NCI-H1417 (cell line): ENCODE results near the gene ARID4A.
"Not testable (repeated sequence)": the region's sequence is repeated elsewhere in the genome, so short reads cannot be mapped to it uniquely, and the experiment has no call there.

Experiments used
- DNase-seq, 3 experiments: peaks; one replicate each; lab custom pipeline; 2025; lab: John Stamatoyannopoulos, UW

ARID4A gene

DNA sequence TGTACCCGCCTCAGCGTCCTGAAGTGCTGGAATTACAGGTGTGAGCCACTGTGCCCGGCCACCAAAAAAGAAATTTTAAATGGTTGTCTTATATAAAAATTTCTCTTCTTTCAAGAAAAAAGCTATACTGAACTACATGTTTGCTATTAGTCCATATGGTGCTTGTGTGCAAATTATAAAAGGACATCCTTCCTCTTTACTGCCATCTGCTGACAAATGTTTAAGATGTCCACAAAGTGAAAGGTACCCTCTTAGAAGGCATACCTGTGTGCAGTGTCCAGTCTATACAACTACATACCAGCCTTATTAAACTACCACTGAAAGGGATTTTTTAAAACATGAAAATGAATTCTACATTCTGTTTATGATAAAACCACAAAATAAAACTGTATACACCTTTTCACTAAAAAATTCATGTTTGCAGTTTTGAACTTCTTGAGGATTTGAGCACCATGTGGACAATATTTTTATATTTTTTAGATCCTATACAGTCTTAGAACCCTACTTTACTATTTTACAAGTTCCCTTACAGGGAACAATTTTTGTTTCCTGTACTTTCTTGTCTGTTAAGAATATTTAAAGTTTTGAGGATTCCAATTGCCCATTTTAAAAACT is 64.5 kb downstream of the ARID4A start:
- peak; percentile 22 to 79 (median 24) for DNase-seq

DNA sequence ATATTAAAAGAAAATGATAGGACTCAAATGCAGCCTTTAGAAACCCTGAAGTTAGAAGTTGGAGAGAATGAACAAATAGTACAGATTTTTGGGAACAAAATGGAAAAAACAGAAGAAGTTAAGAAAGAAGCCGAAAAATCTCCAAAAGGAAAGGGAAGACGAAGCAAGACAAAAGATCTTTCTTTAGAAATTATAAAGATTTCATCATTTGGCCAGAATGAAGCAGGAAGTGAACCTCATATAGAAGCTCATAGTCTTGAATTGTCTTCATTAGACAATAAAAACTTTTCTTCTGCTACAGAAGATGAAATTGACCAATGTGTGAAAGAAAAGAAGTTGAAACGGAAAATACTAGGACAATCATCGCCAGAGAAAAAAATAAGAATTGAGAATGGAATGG is 66.0 kb downstream of the ARID4A start:
- DNase-seq = no peak

DNA sequence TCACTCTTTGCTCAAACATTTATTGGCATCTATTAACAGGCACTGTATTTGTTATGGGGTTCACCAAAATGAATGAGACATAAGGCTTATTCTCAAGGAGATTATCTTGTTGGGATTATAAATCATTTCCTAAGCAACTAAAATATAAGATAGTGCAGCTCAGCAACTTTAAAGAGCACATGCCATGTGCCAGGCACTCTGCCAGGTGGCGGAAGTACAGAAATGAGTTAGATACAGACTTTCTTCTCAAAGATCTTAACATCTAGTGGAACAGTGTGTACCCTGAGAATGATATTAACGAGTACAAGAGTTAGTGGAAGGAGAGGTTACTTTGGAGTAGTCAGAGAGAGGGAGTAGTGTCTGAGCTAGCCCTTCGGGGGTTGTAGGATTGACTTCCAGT is 68.9 kb downstream of the ARID4A start:
- DNase-seq = no peak

DNA sequence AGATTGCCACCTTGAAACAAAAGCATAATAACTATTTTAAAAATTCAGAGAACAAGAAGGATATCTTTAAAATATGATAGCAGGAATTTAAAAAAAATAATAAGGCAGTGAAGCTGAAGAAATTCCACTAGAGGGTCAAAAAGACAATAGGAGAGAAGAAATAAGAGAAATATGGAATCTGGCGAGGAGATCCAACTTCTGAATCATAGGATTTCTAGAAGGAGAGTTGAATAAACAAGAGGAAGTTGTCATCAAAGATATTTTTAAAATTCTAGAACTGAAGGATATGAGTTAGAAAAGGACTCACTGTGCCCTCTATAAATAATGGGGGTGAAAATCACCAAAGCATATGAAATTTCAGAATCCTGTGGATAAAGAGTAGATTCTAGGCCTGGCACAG is 70.6 kb downstream of the ARID4A start:
- DNase-seq = no peak

DNA sequence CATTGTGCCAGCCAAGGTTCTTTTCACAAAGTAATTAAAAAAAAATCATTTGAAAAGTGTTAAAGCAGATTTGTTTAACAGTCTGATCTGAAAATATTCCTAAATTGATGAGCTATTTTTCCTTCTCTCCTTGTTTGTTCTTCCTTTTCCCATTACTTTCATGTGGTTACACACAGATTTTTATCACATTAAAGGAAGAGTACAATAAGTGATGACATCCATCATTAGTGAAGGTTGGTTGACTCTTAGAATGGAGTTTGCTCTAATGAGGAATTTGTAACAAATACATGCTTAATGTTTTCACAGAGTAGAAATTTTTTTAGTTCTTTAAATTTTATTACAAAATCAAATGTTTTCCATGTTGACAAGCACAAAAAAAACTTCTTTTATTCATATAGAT is 78.4 kb downstream of the ARID4A start:
- DNase-seq = no peak

DNA sequence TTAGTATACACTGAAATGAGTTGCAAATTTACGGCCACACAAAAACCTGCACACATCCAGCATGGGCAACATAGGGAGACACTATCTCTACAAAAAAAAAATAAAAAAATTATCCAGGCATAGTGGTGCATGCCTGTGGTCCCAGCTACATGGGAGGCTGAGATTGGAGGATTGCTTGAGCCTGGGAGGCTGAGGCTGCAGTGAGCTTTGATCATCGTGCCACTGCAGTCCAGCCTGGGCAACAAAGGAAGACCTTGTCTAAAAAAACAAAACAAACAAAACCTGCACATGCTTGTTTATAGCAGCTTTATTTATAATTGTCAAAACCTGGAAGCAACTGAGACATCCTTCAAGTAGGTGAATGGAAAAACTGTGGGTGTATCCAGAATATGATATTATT is 92.5 kb downstream of the ARID4A start:
- no peak for DNase-seq

DNA sequence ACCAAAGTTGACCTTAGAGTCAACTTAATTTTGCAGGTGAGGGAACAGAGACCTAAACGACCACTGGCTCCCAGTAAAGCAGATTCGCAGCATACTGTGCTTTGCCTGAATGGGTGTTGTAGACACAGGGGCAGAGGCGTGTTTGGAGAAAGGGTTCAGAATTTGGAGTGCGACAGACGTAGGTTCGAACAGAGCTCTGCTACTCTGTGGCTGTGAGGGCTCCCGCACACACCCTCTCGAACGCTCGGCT is 97.1 kb downstream of the ARID4A start:
- DNase-seq = no peak

DNA sequence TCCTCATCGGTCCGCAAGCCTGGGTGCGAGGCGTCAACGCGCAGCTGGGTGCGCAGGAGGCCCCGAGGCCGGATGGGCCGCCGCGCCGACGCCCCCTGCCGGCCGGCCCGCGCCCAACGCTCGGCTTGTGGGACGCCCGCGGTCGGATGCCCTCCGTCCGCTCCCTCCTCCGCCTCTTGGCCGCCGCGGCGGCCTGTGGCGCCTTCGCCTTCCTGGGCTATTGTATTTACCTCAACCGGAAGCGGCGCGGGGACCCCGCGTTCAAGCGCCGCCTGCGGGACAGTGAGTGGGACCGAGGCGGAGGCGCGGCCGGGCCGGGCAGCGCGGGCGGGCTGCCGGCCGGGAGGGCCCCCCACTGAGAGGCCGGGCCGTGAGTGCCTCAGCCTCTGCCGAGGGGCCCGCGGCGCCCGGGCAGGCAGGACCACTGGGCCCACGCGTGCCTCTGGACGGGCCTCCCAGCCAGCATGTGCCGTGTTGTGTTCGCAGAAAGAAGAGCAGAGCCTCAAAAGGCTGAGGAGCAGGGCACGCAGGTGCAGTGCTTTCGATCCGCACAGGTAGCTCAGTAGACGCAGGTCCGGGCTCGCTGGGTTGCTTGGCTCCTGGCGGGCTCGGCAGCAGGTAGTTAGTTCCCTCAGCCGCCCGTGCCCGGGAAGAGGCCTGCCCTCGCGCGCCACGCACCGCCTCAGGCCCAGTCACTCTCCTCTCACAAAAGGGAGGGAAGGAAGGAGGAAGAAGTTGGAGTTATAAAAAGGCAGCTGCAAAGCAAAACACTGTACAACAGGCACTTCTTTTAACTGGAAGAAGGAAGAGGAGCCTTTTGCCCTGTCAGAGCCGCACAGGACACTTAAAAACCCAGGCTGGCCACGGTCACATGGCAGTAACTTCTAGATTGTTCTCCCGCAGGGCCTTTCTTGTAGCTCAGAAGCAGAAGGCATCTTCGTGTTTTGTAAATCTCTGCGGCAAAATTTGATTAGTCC is 97.7 kb downstream of the ARID4A start, which contains the start of gene TOMM20L:
TOMM20L (plus strand) TSS at position 119 of the 977 bp plus-strand sequence; CDS start at position 147, 28 bp downstream.
- DNase-seq = peak; percentile 75 to 91 (median 87)

DNA sequence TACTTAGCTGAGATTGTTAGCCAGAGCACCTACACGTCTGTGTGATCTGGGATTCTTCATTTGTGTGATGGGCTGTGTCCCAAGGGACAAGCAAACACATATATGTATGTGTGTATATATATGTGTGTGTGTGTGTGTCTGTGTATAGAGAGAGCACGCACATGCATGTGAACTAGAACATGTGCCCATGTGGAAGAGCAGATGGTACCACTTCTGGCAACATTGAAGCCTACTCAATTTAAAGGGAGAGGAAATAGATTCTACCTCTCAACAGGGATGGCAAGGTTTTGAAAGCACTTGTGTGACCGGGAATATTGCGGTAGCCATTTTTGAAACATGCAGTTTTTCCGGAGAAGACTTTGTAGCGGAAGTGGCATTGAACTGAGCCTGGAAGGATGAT is 98.8 kb downstream of the ARID4A start:
- no peak for DNase-seq

DNA sequence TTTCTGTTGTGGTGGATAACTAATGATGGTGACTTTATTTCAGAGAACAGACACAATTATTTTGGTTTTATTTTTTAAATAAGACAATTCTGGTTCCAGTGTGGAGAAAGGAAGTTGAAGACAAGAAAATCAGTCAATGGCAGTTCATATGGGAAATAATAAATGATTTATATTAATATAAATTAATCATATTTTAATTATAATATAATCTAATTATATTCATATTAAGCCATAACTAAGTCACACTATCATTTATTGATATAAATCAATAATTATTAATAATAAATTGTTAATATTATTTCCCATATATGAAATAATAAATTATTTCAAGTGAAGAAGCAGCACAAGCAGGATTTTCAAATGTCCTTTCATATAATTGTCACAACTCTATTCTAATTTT is 100.1 kb downstream of the ARID4A start:
- no peak for DNase-seq

DNA sequence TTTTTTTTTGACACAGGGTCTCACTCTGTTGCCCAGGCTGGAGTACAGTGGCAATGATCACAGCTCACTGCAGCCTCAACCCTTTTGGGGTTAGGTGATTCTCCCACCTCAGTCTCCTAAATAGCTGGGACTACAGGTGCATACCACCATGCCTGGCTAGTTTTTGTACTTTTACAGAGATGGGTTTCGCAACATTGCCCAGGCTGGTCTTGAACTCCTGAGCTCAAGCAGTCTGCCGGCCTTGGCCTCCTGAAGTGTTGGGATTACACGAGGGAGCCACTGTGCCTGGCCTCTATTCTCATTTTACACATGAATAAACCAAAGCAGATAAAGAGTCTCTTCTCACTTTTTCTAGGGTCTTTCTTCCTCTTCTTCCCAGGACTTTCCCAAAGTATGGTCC is 100.5 kb downstream of the ARID4A start:
- no peak for DNase-seq

DNA sequence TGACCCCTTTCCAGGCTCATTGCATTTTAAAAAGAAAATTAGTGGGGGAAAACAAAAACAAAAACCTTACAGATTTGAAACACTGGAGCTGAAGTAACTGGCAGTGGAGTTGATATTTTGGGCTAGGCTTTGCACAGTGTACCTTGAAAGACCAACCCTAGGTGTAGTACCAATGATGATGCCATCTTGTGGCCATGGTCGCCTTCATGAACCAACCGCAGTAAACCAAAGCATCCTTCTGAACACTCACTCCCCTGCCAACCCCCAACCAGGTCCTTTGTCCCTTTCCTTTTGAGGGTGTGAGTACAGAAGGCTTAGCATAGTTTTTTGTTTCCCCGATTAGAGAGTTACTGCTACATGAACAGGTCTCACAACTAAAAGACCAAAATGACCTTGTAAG is 103.2 kb downstream of the ARID4A start:
- DNase-seq = peak in 1 of 3 experiments; percentile 23

DNA sequence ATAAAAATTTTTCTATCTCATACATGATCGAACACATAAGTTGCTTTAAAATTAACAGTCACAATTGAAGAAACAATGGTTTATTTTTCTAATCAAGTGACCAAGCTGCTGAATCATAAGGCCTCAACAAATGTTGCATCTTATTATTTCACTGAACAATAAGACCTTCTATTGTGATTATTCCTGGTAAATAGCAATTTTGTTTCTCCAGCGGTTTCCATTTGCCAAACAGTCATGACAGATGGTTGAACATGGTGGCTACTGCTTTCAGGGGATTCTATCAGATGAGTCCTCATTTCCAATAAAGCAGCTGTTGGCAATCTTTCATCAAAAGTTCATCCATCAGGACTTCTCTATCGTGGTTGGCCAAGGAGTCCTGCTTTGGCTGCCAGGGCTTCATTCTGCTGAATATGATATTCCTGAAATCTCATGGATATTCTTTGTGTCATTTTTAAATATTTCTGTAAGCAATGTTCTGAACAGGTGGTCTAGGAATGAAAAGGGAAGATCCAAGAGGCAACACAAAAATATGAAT is 110.4 kb downstream of the ARID4A start:
- DNase-seq = no peak

DNA sequence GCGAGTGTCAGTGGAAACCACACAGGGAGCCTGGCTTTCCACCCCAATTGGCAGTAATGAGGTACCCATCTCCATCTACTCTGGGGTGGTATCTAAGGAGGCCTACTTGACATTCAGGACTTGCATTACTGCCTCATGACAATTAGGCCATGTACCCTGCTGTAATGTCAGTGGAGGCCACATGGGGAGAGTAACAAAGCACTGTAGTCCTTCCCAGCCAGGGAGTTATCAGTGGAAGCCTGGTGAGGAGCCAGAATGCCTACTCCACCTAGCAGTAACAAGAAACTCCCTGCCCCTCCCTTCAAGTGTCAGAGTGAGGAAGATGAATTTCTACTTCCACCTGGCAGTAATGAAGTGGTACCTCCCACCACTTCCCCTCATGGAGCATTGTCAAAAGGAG is 116.5 kb downstream of the ARID4A start:
- no peak for DNase-seq

DNA sequence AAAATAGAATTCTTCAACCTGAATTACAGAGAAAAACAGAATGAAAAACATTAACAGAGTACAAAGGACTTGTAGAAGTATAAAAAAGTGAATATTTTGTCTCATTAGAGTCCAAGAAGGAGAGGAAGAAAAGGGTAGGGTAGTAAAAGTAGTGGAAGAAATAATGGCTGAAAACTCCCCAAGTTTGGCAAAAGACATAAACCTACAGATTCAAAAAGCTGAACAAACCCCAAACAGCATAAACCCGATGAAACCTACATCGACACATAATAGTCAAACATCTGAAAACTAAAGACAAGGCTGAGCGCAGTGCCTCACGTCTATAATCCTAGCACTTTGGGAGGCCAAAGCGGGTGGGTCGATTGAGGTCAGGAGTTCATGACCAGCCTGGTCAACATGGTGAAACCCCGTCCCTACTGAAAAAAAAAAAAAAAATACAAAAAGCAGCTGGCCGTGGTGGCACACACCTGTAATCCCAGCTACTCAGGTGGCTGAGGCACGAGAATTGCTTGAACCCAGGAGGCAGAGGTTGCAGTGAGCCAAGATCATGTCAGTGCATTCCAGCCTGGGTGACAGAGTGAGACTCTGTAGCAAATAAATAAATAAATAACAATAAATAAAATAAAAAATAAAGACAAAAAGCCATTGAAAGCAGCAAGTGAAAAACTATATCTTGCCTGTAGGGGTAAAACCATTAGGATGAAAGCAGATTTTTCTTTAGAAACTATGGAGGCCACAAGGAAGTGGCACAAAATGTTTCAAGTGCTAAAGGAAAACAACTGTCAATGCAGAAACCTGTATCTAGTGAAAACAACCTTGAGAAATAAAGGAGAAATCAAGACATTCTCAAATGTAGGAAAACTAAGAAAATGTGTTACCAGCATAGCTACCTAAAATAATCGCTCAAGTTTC is 117.5 kb downstream of the ARID4A start:
- no peak for DNase-seq

DNA sequence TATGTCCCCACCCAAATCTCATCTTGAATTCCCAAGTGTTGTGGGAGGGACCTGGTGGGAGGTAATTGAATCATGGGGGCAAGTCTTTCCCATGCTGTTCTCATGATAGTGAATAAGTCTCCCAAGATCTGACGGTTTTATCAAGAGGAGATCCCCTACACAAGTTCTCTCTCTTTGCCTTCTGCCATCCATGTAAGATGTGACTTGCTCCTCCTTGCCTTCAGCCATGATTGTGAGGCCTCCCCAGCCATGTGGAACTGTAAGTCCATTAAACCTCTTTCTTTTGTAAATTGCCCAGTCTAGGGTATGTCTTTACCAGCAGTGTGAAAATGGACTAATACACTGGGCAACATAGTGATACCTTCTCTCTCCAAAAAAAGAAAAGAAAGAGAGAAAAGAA is 118.6 kb downstream of the ARID4A start:
- not testable (repeated sequence) for DNase-seq
